ENCODE results near the gene ZNF385D.

ZNF385D gene

DNA sequence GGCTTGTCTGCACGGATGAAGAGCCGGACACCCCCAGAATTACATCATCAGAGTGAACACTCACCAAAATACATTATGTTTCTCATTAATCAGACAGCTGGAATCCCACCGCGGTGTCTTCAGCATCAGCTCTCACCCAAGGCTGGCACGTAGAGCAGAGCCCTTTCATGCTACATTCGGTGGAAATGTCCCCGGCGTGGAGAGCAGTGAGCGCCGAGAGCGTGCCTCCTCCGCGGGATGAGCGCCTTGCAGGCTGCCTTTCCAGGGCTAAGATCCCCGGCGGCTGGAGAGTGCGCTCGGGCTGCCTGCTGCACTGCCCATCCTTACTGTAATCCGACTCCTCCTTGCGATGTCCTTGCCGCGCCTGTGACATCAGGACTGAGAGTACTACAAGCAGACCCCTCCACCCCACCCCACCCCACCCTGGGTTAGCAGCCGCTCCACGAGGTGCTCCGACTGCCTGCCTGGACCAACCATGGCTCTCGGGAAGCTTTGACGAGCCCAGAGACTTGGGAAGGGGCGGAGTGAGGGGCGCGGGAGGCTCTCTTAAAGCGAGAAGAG lies at the start of gene ZNF385D:
Gene ZNF385D, minus strand, starts transcription at position 380 of the 561 bp plus-strand sequence. Its CDS starts 294 bp downstream, at position 86.
- no peak within 1 kb of the TSS for H3K27ac ChIP-seq

GRCh38 chr3:21798356-21799088 lies 47.5 kb upstream of the ZNF385D start:
- TF ChIP-seq, protein P1, sequence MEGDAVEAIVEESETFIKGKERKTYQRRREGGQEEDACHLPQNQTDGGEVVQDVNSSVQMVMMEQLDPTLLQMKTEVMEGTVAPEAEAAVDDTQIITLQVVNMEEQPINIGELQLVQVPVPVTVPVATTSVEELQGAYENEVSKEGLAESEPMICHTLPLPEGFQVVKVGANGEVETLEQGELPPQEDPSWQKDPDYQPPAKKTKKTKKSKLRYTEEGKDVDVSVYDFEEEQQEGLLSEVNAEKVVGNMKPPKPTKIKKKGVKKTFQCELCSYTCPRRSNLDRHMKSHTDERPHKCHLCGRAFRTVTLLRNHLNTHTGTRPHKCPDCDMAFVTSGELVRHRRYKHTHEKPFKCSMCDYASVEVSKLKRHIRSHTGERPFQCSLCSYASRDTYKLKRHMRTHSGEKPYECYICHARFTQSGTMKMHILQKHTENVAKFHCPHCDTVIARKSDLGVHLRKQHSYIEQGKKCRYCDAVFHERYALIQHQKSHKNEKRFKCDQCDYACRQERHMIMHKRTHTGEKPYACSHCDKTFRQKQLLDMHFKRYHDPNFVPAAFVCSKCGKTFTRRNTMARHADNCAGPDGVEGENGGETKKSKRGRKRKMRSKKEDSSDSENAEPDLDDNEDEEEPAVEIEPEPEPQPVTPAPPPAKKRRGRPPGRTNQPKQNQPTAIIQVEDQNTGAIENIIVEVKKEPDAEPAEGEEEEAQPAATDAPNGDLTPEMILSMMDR (conservative IDR thresholded peaks at IDR 0.05): no peak
- no peak overlapping the region for H3K27ac ChIP-seq

More for the DNA sequence above, at the start of gene ZNF385D:
- TF ChIP-seq, protein P1 (conservative IDR thresholded peaks at IDR 0.05): no peak

DNA sequence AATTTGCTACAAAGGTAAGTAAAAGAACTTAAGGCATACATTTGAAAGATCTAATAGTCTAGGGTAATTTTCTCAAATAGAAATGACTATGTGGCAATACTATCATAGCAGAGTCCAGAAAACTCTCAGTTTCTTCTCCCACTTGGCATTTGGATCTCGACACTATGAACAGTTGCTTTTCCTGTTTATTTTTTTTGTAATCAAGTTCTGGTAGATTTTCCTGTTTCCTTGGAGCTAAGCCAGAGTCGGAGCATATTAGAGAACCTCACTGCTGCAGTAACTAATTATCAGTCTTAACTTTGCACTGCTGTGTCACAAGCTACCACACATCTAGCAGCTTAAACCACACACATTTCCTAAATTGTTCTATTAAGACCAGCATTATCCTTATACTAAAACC lies 44.9 kb upstream of the ZNF385D start:
- TF ChIP-seq, protein P1 (conservative IDR thresholded peaks at IDR 0.05): no peak
- H3K27ac ChIP-seq: no peak overlapping the region

GRCh38 chr3:21795152-21795837 lies 44.3 kb upstream of the ZNF385D start:
- H3K27ac ChIP-seq: no peak overlapping the region
- TF ChIP-seq, protein P1 (conservative IDR thresholded peaks at IDR 0.05): no peak

- no peak overlapping the region for H3K27ac ChIP-seq
- TF ChIP-seq, protein P1 (conservative IDR thresholded peaks at IDR 0.05): no peak
These were observed 43.3 kb upstream of the ZNF385D start for GRCh38 chr3:21794291-21794690.

GRCh38 chr3:21792176-21792575 lies 41.2 kb upstream of the ZNF385D start:
- TF ChIP-seq, protein P1 (conservative IDR thresholded peaks at IDR 0.05): no peak
- no peak overlapping the region for H3K27ac ChIP-seq

GRCh38 chr3:21791356-21791755 lies 40.3 kb upstream of the ZNF385D start:
- TF ChIP-seq, protein P1 (conservative IDR thresholded peaks at IDR 0.05): no peak
- no peak overlapping the region for H3K27ac ChIP-seq

Measured in VCaP (cell line).